ENCODE data around the gene MACROH2A1. TPM values are rescaled to one million over a fixed set of nuclear protein-coding genes. Genes with fewer than 3 reads are reported as not detected.

Gene MACROH2A1
- total and polyA plus RNA-seq, 2 donors (not counting 1 experiment from before 2014, with no cell fraction given): 95.6 to 191 TPM

DNA sequence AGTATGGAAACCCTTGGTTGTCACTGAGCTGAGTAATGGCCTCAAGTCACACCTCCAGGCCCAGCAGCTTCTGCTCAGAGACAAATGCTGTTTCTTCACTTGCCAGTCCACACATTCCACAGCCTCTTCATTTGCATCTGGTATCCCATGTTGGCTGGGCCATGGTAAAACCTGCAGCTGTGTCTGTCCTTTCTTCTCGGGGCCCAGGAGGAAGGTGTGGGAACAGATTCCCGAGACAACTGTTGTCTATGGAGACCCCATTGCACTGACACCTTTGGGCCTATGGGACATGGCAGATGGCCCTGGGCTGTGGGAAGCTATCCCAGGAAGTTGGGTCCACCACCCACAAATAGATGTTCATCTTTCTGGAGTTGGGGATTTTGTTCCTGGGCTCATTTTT lies 85.1 kb downstream of the MACROH2A1 start:
- Histone ChIP-seq H3K27ac (ENCODE audit: insufficient read depth, low read length) (no peak overlapping the region), H3K9ac (ENCODE audit: insufficient read depth, low read length) (no peak overlapping the region), H3K36me3 (ENCODE audit: control insufficient read depth, insufficient read depth, low read length) (no peaks in the 10 kb centered on the region), H3K4me1 (ENCODE audit: control insufficient read depth, extremely low read depth, insufficient read depth, low read length) (peaks cover 14% of the 10 kb centered on the region), H3K79me2 (ENCODE audit: control insufficient read depth, insufficient read depth, low read length) (no peaks in the 10 kb centered on the region), H3K4me2 (ENCODE audit: extremely low read depth, insufficient read depth, low read length) (no peak overlapping the region), H3K4me3 (replicated peaks in 1 of 4; ENCODE audit: control extremely low read depth in 1 of 4, insufficient read depth in 1 of 4, low read depth in 3 of 4, low read length in 4 of 4) (no peak overlapping the region), H3K27me3 (ENCODE audit: control insufficient read depth, insufficient read depth, low read length) (no peaks in the 10 kb centered on the region), H2AFZ (ENCODE audit: low read length) (no peak overlapping the region), H4K20me1 (ENCODE audit: control insufficient read depth, extremely low read depth, insufficient read depth, low read length) (no peaks in the 10 kb centered on the region), H3K9me3 (ENCODE audit: control insufficient read depth, insufficient read depth, low read depth, low read length) (no peaks in the 10 kb centered on the region)
- TF ChIP-seq, protein P1, sequence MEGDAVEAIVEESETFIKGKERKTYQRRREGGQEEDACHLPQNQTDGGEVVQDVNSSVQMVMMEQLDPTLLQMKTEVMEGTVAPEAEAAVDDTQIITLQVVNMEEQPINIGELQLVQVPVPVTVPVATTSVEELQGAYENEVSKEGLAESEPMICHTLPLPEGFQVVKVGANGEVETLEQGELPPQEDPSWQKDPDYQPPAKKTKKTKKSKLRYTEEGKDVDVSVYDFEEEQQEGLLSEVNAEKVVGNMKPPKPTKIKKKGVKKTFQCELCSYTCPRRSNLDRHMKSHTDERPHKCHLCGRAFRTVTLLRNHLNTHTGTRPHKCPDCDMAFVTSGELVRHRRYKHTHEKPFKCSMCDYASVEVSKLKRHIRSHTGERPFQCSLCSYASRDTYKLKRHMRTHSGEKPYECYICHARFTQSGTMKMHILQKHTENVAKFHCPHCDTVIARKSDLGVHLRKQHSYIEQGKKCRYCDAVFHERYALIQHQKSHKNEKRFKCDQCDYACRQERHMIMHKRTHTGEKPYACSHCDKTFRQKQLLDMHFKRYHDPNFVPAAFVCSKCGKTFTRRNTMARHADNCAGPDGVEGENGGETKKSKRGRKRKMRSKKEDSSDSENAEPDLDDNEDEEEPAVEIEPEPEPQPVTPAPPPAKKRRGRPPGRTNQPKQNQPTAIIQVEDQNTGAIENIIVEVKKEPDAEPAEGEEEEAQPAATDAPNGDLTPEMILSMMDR (conservative IDR thresholded peaks at IDR 0.05 in 1 of 2, IDR thresholded peaks at IDR 0.05 in 1 of 2; ENCODE audit: low read depth in 1 of 2, low read length in 2 of 2): no peak
- no peak for TF ChIP-seq EZH2 (IDR thresholded peaks at IDR 0.05; ENCODE audit: low read length, missing control alignments)
- no peak for DNase-seq (ENCODE audit: low read depth in 2 of 2)

- H3K4me3 ChIP-seq (replicated peaks in 1 of 4; ENCODE audit: control extremely low read depth in 1 of 4, insufficient read depth in 1 of 4, low read depth in 3 of 4, low read length in 4 of 4): no peak overlapping the region
- no peaks in the 10 kb centered on the region for H3K79me2 ChIP-seq (ENCODE audit: control insufficient read depth, insufficient read depth, low read length)
- TF ChIP-seq, protein P1 (conservative IDR thresholded peaks at IDR 0.05 in 1 of 2, IDR thresholded peaks at IDR 0.05 in 1 of 2; ENCODE audit: low read depth in 1 of 2, low read length in 2 of 2): no peak
- no peak for TF ChIP-seq EZH2 (IDR thresholded peaks at IDR 0.05; ENCODE audit: low read length, missing control alignments)
Measured at GRCh38 chr5:135313405-135313804, 85.6 kb downstream of the MACROH2A1 start.

DNA sequence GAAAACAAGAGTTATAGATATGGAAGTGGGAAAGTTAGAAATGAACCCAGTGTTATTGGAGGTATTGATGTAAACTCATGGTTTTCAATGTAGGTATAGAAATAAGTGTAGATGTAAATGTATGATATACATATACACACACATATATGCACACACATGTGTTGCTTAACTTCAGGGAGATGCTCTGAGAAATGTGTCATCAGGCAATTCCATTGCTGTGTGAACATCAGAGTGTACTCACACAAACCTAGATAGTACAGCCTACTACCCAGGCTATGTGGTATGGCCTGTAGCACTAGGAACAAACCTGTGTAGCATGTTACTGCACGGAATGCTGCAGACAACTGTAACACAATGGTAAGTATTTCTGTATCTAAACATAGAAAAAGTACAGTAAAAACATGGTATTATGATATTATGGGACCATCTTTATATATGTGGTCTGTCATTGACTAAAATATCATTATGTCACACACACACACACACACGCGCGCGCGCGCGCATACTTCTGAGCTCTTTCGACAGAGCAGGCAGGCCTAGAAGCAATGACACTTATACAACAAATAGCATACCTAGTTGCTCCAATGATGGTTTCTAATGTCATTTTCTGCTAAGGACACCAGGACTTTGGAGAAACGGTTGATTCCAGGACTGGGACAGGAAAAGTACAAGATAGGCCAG lies 86.6 kb downstream of the MACROH2A1 start:
- Histone ChIP-seq H3K27ac (ENCODE audit: insufficient read depth, low read length) (no peak overlapping the region), H3K9ac (ENCODE audit: insufficient read depth, low read length) (no peak overlapping the region), H3K4me3 (replicated peaks in 1 of 4; ENCODE audit: control extremely low read depth in 1 of 4, insufficient read depth in 1 of 4, low read depth in 3 of 4, low read length in 4 of 4) (no peak overlapping the region), H3K36me3 (ENCODE audit: control insufficient read depth, insufficient read depth, low read length) (no peaks in the 10 kb centered on the region), H3K9me3 (ENCODE audit: control insufficient read depth, insufficient read depth, low read depth, low read length) (no peaks in the 10 kb centered on the region), H3K4me1 (ENCODE audit: control insufficient read depth, extremely low read depth, insufficient read depth, low read length) (peaks cover 20% of the 10 kb centered on the region), H3K4me2 (ENCODE audit: extremely low read depth, insufficient read depth, low read length) (no peak overlapping the region), H2AFZ (ENCODE audit: low read length) (no peak overlapping the region), H3K79me2 (ENCODE audit: control insufficient read depth, insufficient read depth, low read length) (no peaks in the 10 kb centered on the region), H4K20me1 (ENCODE audit: control insufficient read depth, extremely low read depth, insufficient read depth, low read length) (no peaks in the 10 kb centered on the region), H3K27me3 (ENCODE audit: control insufficient read depth, insufficient read depth, low read length) (no peaks in the 10 kb centered on the region)
- DNase-seq (ENCODE audit: low read depth in 2 of 2): no peak
- no peak for TF ChIP-seq EZH2 (IDR thresholded peaks at IDR 0.05; ENCODE audit: low read length, missing control alignments)
- TF ChIP-seq, protein P1 (conservative IDR thresholded peaks at IDR 0.05 in 1 of 2, IDR thresholded peaks at IDR 0.05 in 1 of 2; ENCODE audit: low read depth in 1 of 2, low read length in 2 of 2): no peak

More at GRCh38 chr5:135313405-135313804, 85.6 kb downstream of the MACROH2A1 start:
- H3K4me1 ChIP-seq (ENCODE audit: control insufficient read depth, extremely low read depth, insufficient read depth, low read length): peaks cover 17% of the 10 kb centered on the region
- H3K27ac ChIP-seq (ENCODE audit: insufficient read depth, low read length): no peak overlapping the region
- no peaks in the 10 kb centered on the region for H4K20me1 ChIP-seq (ENCODE audit: control insufficient read depth, extremely low read depth, insufficient read depth, low read length)
- H3K27me3 ChIP-seq (ENCODE audit: control insufficient read depth, insufficient read depth, low read length): no peaks in the 10 kb centered on the region
- no peak for DNase-seq (ENCODE audit: low read depth in 2 of 2)
- H3K9ac ChIP-seq (ENCODE audit: insufficient read depth, low read length): no peak overlapping the region
- H3K36me3 ChIP-seq (ENCODE audit: control insufficient read depth, insufficient read depth, low read length): no peaks in the 10 kb centered on the region
- H3K9me3 ChIP-seq (ENCODE audit: control insufficient read depth, insufficient read depth, low read depth, low read length): no peaks in the 10 kb centered on the region
- H3K4me2 ChIP-seq (ENCODE audit: extremely low read depth, insufficient read depth, low read length): no peak overlapping the region
- no peak overlapping the region for H2AFZ ChIP-seq (ENCODE audit: low read length)
